Smooth muscle cell (in vitro differentiated cells): ENCODE measurements around the gene PTGES3. TPM values are rescaled to one million over a fixed set of nuclear protein-coding genes. Genes with fewer than 3 reads are reported as not detected.
A peak's percentile ranks its signal among the peaks of the same experiment; 100 is the strongest.

Source experiments
- DNase-seq: peaks from one replicate; lab custom pipeline; 2025; ENCODE audit not compliant: unreplicated experiment; lab: John Stamatoyannopoulos, UW
- H2AFZ ChIP-seq: fragments of 200-600 bp; sonication (generic); 2 replicates; pipeline ENCODE4 v1.6.0; 2016; ENCODE audit warnings: antibody characterized with exemption, low read depth, mild to moderate bottlenecking
- H3F3A ChIP-seq: fragments of 200-600 bp; sonication (generic); 2 replicates; pipeline ENCODE4 v1.6.0; 2017; ENCODE audit warnings: antibody characterized with exemption, low read depth
- H3K27ac ChIP-seq: fragments of 200-600 bp; sonication (generic); 2 replicates; pipeline ENCODE4 v1.5.1; 2016; ENCODE audit warnings: low read depth, mild to moderate bottlenecking
- H3K27me3 ChIP-seq: fragments of 200-600 bp; sonication (generic); 2 replicates; pipeline ENCODE4 v1.6.1; 2016; ENCODE audit warnings: low read depth, mild to moderate bottlenecking
- H3K36me3 ChIP-seq: fragments of 200-600 bp; sonication (generic); 2 replicates; pipeline ENCODE4 v1.5.1; 2016; ENCODE audit warnings: low read depth
- H3K4me1 ChIP-seq: fragments of 200-600 bp; sonication (generic); 2 replicates; pipeline ENCODE4 v1.5.1; 2016; ENCODE audit warnings: low read depth
- H3K4me2 ChIP-seq: fragments of 200-600 bp; sonication (generic); 2 replicates; pipeline ENCODE4 v1.6.0; 2016; ENCODE audit warnings: mild to moderate bottlenecking
- H3K4me3 ChIP-seq: fragments of 200-600 bp; sonication (generic); 2 replicates; pipeline ENCODE4 v1.5.1; 2016; ENCODE audit warnings: mild to moderate bottlenecking
- H3K79me2 ChIP-seq: fragments of 200-600 bp; sonication (generic); 2 replicates; pipeline ENCODE4 v1.6.0; 2016; ENCODE audit warnings: low read depth, mild to moderate bottlenecking
- H3K9ac ChIP-seq: fragments of 200-600 bp; sonication (generic); 2 replicates; pipeline ENCODE4 v1.6.0; 2016; ENCODE audit warnings: low read depth
- H3K9me3 ChIP-seq: fragments of 200-600 bp; sonication (generic); replicated peaks from 2 replicates; pipeline ENCODE4 v1.5.1; 2016; ENCODE audit warnings: low read depth
- H4K20me1 ChIP-seq: fragments of 200-600 bp; sonication (generic); 2 replicates; pipeline ENCODE4 v1.6.0; 2016; ENCODE audit warnings: low read depth
- WGBS: methylation state at CpG from one replicate; pipeline ENCODE4 v1.1.7; 2016; ENCODE audit warnings: low lambda C conversion rate; 5-methylcytosine and 5-hydroxymethylcytosine counted together
- polyA plus RNA-seq: library from polyadenylated mRNA; unstranded; fragments of >200 nt; fragmentation: Nextera tagmentation; extraction: Ambion mirVana; gene quantifications from 2 replicates; pipeline ENCODE4 v1.2.1, GENCODE V29; 2016
- total RNA-seq: library from RNA; depleted of rRNA; stranded (reverse); fragments of >200 nt; gene quantifications from 2 replicates; pipeline ENCODE4 v1.2.3, GENCODE V29; 2014
- TF ChIP-seq, protein P1 (sequence below): fragments of 200-600 bp; sonication (generic); IDR thresholded peaks from 2 replicates; pipeline ENCODE4 v1.5.1; 2017; ENCODE audit warnings: borderline replicate concordance, mild to moderate bottlenecking, antibody characterized with exemption; ENCODE audit not compliant: insufficient read depth, poor library complexity, severe bottlenecking

The PTGES3 gene
- total and polyA plus RNA-seq, 2 experiments from 2014 or later, result 128 to 160 TPM

DNA sequence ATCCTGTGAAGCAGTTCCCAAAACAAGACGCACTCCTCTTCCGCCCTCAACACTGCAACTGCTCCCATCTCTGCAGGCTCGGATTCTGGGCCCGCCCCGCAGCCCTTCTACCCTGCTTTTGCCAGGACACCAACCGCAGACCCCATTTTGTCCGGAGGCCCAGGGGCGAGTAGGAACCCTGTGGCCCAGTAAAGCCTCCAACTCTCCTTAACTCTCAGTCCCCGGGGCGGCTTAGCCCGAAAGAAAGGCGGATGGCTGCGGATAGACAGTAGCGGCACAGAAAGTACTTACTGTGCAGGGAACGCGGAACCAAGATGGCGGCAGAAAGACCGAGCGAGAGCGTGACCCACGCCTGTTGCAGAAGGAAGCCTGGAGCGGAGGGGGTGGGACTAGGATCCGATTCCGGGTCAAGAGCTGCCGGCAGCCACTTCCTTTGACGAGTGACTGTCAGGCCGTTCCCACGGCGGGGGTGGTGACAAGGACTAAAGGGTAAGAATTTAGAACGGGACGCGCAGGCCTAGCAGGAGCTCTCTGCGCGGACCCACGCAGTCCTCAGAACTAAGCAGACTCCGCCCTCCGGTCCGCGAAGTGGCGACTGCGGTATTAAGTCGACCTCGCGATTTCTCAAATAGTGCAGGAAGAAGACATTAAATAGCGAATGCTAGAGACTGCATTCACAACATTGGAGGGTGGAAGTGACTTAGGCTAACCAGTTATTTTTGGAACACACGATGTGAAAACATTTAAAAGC is 37.1 kb upstream of the PTGES3 start, which contains the start of gene NACA:
Gene NACA (minus strand): TSS at position 328 of the 751 bp plus-strand sequence. CDS start 778 bp downstream, outside the sequence.
- H3K9ac ChIP-seq, result peak within 1 kb of the TSS; percentile 95
- peak within 1 kb of the TSS; percentile 89 for H3K27ac ChIP-seq
- peaks cover 16% of the 10 kb centered on the region for H3F3A ChIP-seq
- WGBS, result under 1% methylated on average over 46 of the region's 46 CpGs
- H3K79me2 ChIP-seq, result peaks cover 49% of the 10 kb centered on the region
- H3K36me3 ChIP-seq, result no peaks in the 10 kb centered on the region
- DNase-seq, result peak; percentile 89
- peaks cover 40% of the 10 kb centered on the region for H3K4me1 ChIP-seq
- TF ChIP-seq, protein P1, sequence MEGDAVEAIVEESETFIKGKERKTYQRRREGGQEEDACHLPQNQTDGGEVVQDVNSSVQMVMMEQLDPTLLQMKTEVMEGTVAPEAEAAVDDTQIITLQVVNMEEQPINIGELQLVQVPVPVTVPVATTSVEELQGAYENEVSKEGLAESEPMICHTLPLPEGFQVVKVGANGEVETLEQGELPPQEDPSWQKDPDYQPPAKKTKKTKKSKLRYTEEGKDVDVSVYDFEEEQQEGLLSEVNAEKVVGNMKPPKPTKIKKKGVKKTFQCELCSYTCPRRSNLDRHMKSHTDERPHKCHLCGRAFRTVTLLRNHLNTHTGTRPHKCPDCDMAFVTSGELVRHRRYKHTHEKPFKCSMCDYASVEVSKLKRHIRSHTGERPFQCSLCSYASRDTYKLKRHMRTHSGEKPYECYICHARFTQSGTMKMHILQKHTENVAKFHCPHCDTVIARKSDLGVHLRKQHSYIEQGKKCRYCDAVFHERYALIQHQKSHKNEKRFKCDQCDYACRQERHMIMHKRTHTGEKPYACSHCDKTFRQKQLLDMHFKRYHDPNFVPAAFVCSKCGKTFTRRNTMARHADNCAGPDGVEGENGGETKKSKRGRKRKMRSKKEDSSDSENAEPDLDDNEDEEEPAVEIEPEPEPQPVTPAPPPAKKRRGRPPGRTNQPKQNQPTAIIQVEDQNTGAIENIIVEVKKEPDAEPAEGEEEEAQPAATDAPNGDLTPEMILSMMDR, result no peak
- no peaks in the 10 kb centered on the region for H3K9me3 ChIP-seq
- H3K4me3 ChIP-seq, result peak within 1 kb of the TSS; percentile 83
- peak within 1 kb of the TSS; percentile 95 for H3K4me2 ChIP-seq
- H2AFZ ChIP-seq, result peak within 1 kb of the TSS; percentile 96
- no peaks in the 10 kb centered on the region for H3K27me3 ChIP-seq
- peaks cover 46% of the 10 kb centered on the region for H4K20me1 ChIP-seq

DNA sequence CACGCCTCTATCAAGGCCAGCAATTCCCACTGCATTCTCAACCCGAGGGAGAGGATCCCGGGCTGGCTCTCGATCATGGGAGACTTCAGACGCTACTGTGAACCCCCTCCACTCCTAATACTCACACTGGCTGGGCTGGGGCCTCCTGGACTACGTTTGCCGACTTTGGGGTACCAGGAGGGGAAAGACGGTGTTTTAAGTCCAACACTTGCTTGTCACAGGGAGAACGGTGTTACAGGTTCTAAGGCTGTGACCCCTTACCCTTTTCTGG is 36.6 kb upstream of the PTGES3 start:
- H3K27me3 ChIP-seq, result no peaks in the 10 kb centered on the region
- peak overlapping the region; percentile 89 for H3K27ac ChIP-seq
- DNase-seq, result no peak
- 1% methylated on average over 9 of the region's 9 CpGs for WGBS
- H3K9ac ChIP-seq, result peak overlapping the region; percentile 95
- peak overlapping the region; percentile 83 for H3K4me3 ChIP-seq
- H2AFZ ChIP-seq, result peak overlapping the region; percentile 91
- peaks cover 41% of the 10 kb centered on the region for H3K4me1 ChIP-seq
- H3F3A ChIP-seq, result peaks cover 16% of the 10 kb centered on the region
- H4K20me1 ChIP-seq, result peaks cover 51% of the 10 kb centered on the region
- H3K79me2 ChIP-seq, result peaks cover 54% of the 10 kb centered on the region
- TF ChIP-seq, protein P1, result no peak
- H3K4me2 ChIP-seq, result peak overlapping the region; percentile 95
- H3K9me3 ChIP-seq, result no peaks in the 10 kb centered on the region
- no peaks in the 10 kb centered on the region for H3K36me3 ChIP-seq

DNA sequence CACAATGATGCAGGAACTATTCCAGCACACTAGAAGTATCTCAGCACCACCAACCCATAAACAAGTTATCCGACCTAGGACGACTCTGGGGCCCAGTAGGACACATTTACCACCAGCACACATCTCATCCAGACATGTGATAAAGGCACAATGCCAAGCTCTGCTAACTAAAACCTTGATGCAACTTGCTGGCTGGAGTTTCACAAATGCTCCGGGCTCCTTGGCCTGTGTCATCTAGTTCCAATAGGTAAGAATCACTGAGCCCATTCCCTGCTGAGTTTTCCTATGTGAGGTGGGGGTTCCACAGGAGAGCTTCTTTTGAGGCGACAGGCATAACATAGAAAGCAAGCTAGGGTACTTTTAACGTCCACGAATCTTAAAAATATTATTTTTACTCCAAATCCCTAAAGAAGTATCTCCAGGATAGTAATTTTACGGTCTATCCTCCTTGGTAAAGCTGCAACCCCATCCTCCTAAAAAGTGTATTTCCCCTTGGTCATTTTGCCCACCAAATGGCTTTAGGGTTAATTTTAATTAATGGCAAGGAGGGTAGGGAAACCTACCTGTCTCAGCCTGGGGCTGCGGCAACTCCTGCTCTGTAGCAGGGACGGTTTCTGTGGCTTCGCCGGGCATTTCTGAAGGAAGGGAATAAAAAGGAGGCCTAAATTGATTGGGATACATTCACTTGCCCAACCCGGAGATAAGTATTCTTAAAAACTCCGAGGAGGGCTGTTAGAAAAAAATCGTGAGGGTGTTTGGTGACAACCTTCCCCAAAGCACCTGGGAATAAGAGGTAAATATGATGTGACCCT is 36.0 kb upstream of the PTGES3 start:
- DNase-seq, result no peak
- Histone ChIP-seq H3K27ac (peak overlapping the region; percentile 89), H4K20me1 (peaks cover 57% of the 10 kb centered on the region), H3K4me2 (peak overlapping the region; percentile 95), H3K36me3 (no peaks in the 10 kb centered on the region), H3F3A (peaks cover 22% of the 10 kb centered on the region), H3K79me2 (peaks cover 60% of the 10 kb centered on the region), H3K4me3 (peak overlapping the region; percentile 83), H3K27me3 (no peaks in the 10 kb centered on the region), H3K9ac (peak overlapping the region; percentile 95), H2AFZ (no peak overlapping the region), H3K4me1 (peaks cover 46% of the 10 kb centered on the region), H3K9me3 (no peaks in the 10 kb centered on the region)
- 2% methylated on average over 14 of the region's 14 CpGs for WGBS
- TF ChIP-seq, protein P1, result no peak
